CD14-positive monocyte (primary cell): ENCODE measurements around the gene ZNF700. TPM values are rescaled to one million over a fixed set of nuclear protein-coding genes. Genes with fewer than 3 reads are reported as not detected.
A peak's percentile ranks its signal among the peaks of the same experiment; 100 is the strongest.

ENCODE experiments used
- DNase-seq, 3 donors: peaks; one replicate each; pipeline ENCODE4 v3.0.0-alpha.2; 2011 to 2022
- H2AFZ ChIP-seq: 2 replicates; pipeline ENCODE4 v1.6.0; 2012; ENCODE audit warnings: mild to moderate bottlenecking, low read depth, low read length, inconsistent platforms; ENCODE audit not compliant: insufficient read depth, poor library complexity, severe bottlenecking
- H3K27ac ChIP-seq, 2 donors: 1 replicate in 1 of 2; 2 replicates in 1 of 2; pipeline ENCODE4 v1.5.1; 2012 to 2013; ENCODE audit warnings: low read length in 2 of 2, control low read depth in 1 of 2, inconsistent platforms in 1 of 2, low read depth in 1 of 2, mild to moderate bottlenecking in 1 of 2
- H3K27me3 ChIP-seq, 2 donors: one replicate each; pipeline versions ENCODE4 v1.6.0 to v1.6.1; 2011 to 2013; ENCODE audit warnings: low read length in 2 of 2; ENCODE audit not compliant: control insufficient read depth in 2 of 2, insufficient read depth in 2 of 2
- H3K36me3 ChIP-seq, 2 donors: replicated peaks in 1 of 2; 1 replicate in 1 of 2; 2 replicates in 1 of 2; pipeline versions ENCODE4 v1.5.1 to v1.6.1; 2012 to 2013; ENCODE audit warnings: low read length in 2 of 2, control low read depth in 1 of 2, inconsistent platforms in 1 of 2, mild to moderate bottlenecking in 1 of 2; ENCODE audit not compliant: insufficient read depth in 2 of 2, control insufficient read depth in 1 of 2
- H3K4me1 ChIP-seq, 2 donors: 1 replicate in 1 of 2; 2 replicates in 1 of 2; pipeline versions ENCODE4 v1.5.1 to v1.6.1; 2012 to 2013; ENCODE audit warnings: low read length in 2 of 2, control low read depth in 1 of 2, inconsistent platforms in 1 of 2, mild to moderate bottlenecking in 1 of 2, moderate library complexity in 1 of 2; ENCODE audit not compliant: insufficient read depth in 2 of 2, control insufficient read depth in 1 of 2
- H3K4me2 ChIP-seq: replicated peaks from 2 replicates; pipeline ENCODE3; 2012; ENCODE audit warnings: low read length, moderate library complexity, mild to moderate bottlenecking; ENCODE audit not compliant: poor library complexity, severe bottlenecking; ENCODE audit errors: extremely low read depth
- H3K4me3 ChIP-seq, 3 experiments: fragments of 200-600 bp in 1 of 3; sonication (generic) in 1 of 3; replicated peaks in 1 of 3; 1 replicate in 2 of 3; 2 replicates in 1 of 3; pipeline ENCODE4 v1.5.1; 2011 to 2013; ENCODE audit warnings: low read length in 3 of 3, mild to moderate bottlenecking in 3 of 3, control low read depth in 2 of 3, low read depth in 2 of 3, inconsistent platforms in 1 of 3, moderate library complexity in 1 of 3
- H3K79me2 ChIP-seq: 2 replicates; pipeline ENCODE4 v1.6.0; 2012; ENCODE audit warnings: mild to moderate bottlenecking, control low read depth, inconsistent platforms, low read length, moderate library complexity; ENCODE audit not compliant: insufficient read depth
- H3K9ac ChIP-seq: 2 replicates; pipeline ENCODE4 v1.6.0; 2017; ENCODE audit warnings: low read length, mild to moderate bottlenecking; ENCODE audit not compliant: insufficient read depth, poor library complexity, severe bottlenecking
- H3K9me3 ChIP-seq, 2 donors: replicated peaks in 1 of 2; 1 replicate in 1 of 2; 2 replicates in 1 of 2; pipeline versions ENCODE4 v1.5.1 to v1.6.1; 2012 to 2013; ENCODE audit warnings: low read length in 2 of 2, control low read depth in 1 of 2; ENCODE audit not compliant: control insufficient read depth in 1 of 2, insufficient read depth in 1 of 2
- H4K20me1 ChIP-seq: 2 replicates; pipeline ENCODE4 v1.6.0; 2012; ENCODE audit warnings: mild to moderate bottlenecking, low read length, control low read depth, moderate library complexity; ENCODE audit not compliant: insufficient read depth
- H3K27ac Mint-ChIP-seq, 7 donors: one replicate each; pipeline ENCODE4 v1.8.0; 2020; ENCODE audit warnings: mild to moderate bottlenecking in 7 of 7, mixed read lengths in 7 of 7, moderate library complexity in 6 of 7, inconsistent platforms in 2 of 7
- H3K27me3 Mint-ChIP-seq, 3 donors: one replicate each; pipeline ENCODE4 v1.8.0; 2021 to 2022; ENCODE audit warnings: low read depth in 3 of 3, mild to moderate bottlenecking in 3 of 3, mixed read lengths in 3 of 3, moderate library complexity in 3 of 3, inconsistent platforms in 1 of 3
- H3K36me3 Mint-ChIP-seq, 2 donors: one replicate each; pipeline ENCODE4 v1.8.0; 2020; ENCODE audit warnings: mixed read lengths in 2 of 2, inconsistent platforms in 1 of 2, mild to moderate bottlenecking in 1 of 2
- H3K4me1 Mint-ChIP-seq: one replicate; pipeline ENCODE4 v1.8.0; 2020; ENCODE audit warnings: mild to moderate bottlenecking, mixed read lengths
- H3K4me3 Mint-ChIP-seq, 2 donors: one replicate each; pipeline ENCODE4 v1.8.0; 2020; ENCODE audit warnings: mild to moderate bottlenecking in 2 of 2, mixed read lengths in 2 of 2, moderate library complexity in 1 of 2
- H3K9me3 Mint-ChIP-seq, 7 donors: one replicate each; pipeline ENCODE4 v1.8.0; 2020 to 2022; ENCODE audit warnings: mixed read lengths in 7 of 7, mild to moderate bottlenecking in 6 of 7, moderate library complexity in 6 of 7, inconsistent platforms in 2 of 7
- WGBS: methylation state at CpG from one replicate; pipeline ENCODE4 v1.1.5; 2013; ENCODE audit warnings: missing lambda C conversion rate; ENCODE audit not compliant: insufficient coverage; 5-methylcytosine and 5-hydroxymethylcytosine counted together
- intact Hi-C, 2 donors: fragments of 100-400 bp; cut with micrococcal nuclease; formaldehyde crosslinking; loops; one replicate each; pipeline versions ENCODE4 v1.15.0 to v1.15.1; 2023
- polyA plus RNA-seq, 3 donors: library from polyadenylated mRNA; depleted of rRNA in 1 of 3; unstranded in 2 of 3; stranded (reverse) in 1 of 3; fragments of 300-500 nt in 2 of 3; fragments of >200 nt in 1 of 3; fragmentation: Illumina TruSeq in 2 of 3; gene quantifications; 1 replicate in 2 of 3; 2 replicates in 1 of 3; pipeline ENCODE4 v1.2.3, GENCODE V29; 2012 to 2021
- TF ChIP-seq, protein P1 (sequence below): fragments of 200-600 bp; IDR thresholded peaks from one replicate; pipeline ENCODE4 v1.8.0; 2022; ENCODE audit warnings: antibody characterized with exemption, mild to moderate bottlenecking

ZNF700 gene
- polyA plus RNA-seq, 3 donors = 1.1 to 18.3 (median 1.2) TPM

DNA sequence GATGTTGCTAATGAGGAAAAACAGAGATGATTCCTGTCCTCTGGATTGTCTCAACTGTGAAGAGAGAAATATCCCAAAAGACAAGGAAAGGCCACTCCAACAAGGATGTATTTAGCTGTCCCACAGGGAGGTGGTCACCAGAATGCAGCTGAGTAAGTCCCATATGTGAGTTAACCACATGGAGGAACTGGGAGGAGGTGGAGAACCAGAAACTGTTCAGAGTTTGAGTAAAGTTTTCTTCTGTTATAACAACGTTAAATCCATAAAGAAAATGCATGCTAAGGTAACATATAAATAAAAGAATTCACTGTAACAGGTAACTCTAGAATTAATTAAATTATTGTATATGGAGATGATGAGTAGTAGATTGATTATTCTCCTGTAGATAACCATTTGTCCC, 45.3 kb downstream of the ZNF700 start:
- Histone ChIP-seq H3K4me2 (no peak overlapping the region), H3K9me3 (peaks cover 8 to 19% of the 10 kb centered on the region in 2 donors), H3K4me3 (no peak overlapping the region), H3K9ac (no peak overlapping the region), H3K27me3 (no peaks in the 10 kb centered on the region), H3K79me2 (no peaks in the 10 kb centered on the region), H4K20me1 (no peaks in the 10 kb centered on the region), H2AFZ (no peak overlapping the region), H3K27ac (no peak overlapping the region), H3K4me1 (peaks cover 13 to 26% of the 10 kb centered on the region in 2 donors), H3K36me3 (no peaks in the 10 kb centered on the region)
- Mint-ChIP-seq H3K27ac (peak overlapping the region in 3 of 7 donors; percentile 70 to 92 (median 83)), H3K4me3 (no peak overlapping the region), H3K27me3 (peaks cover 0 to 2% (median 1%) of the 10 kb centered on the region in 3 donors), H3K9me3 (peaks cover 3 to 31% (median 14%) of the 10 kb centered on the region in 7 donors), H3K36me3 (peaks cover 17 to 26% of the 10 kb centered on the region in 2 donors), H3K4me1 (peaks cover 27% of the 10 kb centered on the region)
- DNase-seq = no peak
- no CpG with 5 or more reads among the region's 1 CpG for WGBS
- intact Hi-C loops = no loop called here
- TF ChIP-seq, protein P1, sequence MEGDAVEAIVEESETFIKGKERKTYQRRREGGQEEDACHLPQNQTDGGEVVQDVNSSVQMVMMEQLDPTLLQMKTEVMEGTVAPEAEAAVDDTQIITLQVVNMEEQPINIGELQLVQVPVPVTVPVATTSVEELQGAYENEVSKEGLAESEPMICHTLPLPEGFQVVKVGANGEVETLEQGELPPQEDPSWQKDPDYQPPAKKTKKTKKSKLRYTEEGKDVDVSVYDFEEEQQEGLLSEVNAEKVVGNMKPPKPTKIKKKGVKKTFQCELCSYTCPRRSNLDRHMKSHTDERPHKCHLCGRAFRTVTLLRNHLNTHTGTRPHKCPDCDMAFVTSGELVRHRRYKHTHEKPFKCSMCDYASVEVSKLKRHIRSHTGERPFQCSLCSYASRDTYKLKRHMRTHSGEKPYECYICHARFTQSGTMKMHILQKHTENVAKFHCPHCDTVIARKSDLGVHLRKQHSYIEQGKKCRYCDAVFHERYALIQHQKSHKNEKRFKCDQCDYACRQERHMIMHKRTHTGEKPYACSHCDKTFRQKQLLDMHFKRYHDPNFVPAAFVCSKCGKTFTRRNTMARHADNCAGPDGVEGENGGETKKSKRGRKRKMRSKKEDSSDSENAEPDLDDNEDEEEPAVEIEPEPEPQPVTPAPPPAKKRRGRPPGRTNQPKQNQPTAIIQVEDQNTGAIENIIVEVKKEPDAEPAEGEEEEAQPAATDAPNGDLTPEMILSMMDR = no peak

DNA sequence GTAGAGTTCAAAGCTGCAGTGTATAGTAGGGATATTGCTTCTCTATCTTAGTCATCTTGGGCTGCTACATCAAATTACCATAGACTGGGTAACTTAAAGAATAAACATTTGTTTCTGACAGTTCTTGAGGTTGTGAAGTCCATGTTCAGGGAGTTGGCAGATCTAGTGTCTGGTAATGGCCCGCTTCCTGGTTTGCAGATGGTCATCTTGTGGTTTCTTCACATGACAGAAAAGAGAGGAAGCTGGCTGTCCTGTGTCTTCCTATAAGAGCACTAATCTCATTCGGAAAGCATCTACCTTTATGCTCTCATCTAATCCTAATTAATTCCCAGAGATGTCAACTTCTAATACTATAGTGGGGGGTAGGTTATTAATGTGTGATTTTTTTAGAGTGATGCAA, 46.1 kb downstream of the ZNF700 start:
- Histone ChIP-seq H3K9ac (no peak overlapping the region), H3K27me3 (no peaks in the 10 kb centered on the region), H3K4me3 (peak overlapping the region in 1 of 3 experiments; percentile 7), H3K36me3 (no peaks in the 10 kb centered on the region), H3K4me1 (peaks cover 7 to 19% of the 10 kb centered on the region in 2 donors), H2AFZ (no peak overlapping the region), H3K27ac (peak overlapping the region in 1 of 2 donors; percentile 33), H4K20me1 (no peaks in the 10 kb centered on the region), H3K79me2 (no peaks in the 10 kb centered on the region), H3K9me3 (peaks cover 15 to 27% of the 10 kb centered on the region in 2 donors), H3K4me2 (no peak overlapping the region)
- peaks cover 10 to 39% (median 23%) of the 10 kb centered on the region in 7 donors for H3K9me3 Mint-ChIP-seq
- H3K36me3 Mint-ChIP-seq = peaks cover 20 to 32% of the 10 kb centered on the region in 2 donors
- H3K27me3 Mint-ChIP-seq = peaks cover 0 to 2% (median 1%) of the 10 kb centered on the region in 3 donors
- intact Hi-C loops = no loop called here
- peak overlapping the region in 5 of 7 donors; percentile 26 to 92 (median 78) for H3K27ac Mint-ChIP-seq
- DNase-seq = peak; percentile 47 to 70 (median 61)
- H3K4me1 Mint-ChIP-seq = peaks cover 20% of the 10 kb centered on the region
- TF ChIP-seq, protein P1 = no peak
- WGBS = no CpG with 5 or more reads among the region's 2 CpGs
- no peak overlapping the region for H3K4me3 Mint-ChIP-seq
